OCI-LY1 (cell line): Measurements from ENCODE around the gene ADGRV1.

Source experiments
- CTCF ChIP-seq: fragments of 200-600 bp; sonication (generic), shearing (Covaris generic); IDR thresholded peaks from 2 replicates; pipeline ENCODE4 v1.5.1; 2017; ENCODE audit warnings: mild to moderate bottlenecking, antibody characterized with exemption, low read length, moderate library complexity, mixed read lengths
- EZH2 ChIP-seq: fragments of 200-600 bp; sonication (generic), shearing (Covaris generic); IDR thresholded peaks from 2 replicates; pipeline ENCODE4 v1.8.0; 2017; ENCODE audit warnings: borderline replicate concordance, mixed run types, mild to moderate bottlenecking, antibody characterized with exemption, low read length, moderate library complexity, mixed read lengths

GRCh38 chr5:91190314-91190690 lies 631.7 kb downstream of the ADGRV1 start:
- TF ChIP-seq CTCF (no peak), EZH2 (no peak)
